Stomach (tissue), 4 donors: ENCODE results near the gene METAP1.

Experiments used
- EP300 ChIP-seq: sonication (generic); formaldehyde crosslinking; IDR thresholded peaks from one replicate; pipeline ENCODE4 v1.6.1; 2017; ENCODE audit warnings: antibody characterized with exemption
- POLR2A ChIP-seq, 4 donors: fragments of 450-650 bp; IDR thresholded peaks; one replicate each; pipeline ENCODE4 v1.6.1; 2016; ENCODE audit warnings: antibody characterized with exemption in 4 of 4, control low read depth in 2 of 4, mild to moderate bottlenecking in 1 of 4, moderate library complexity in 1 of 4
- POLR2AphosphoS5 ChIP-seq, 3 donors: sonication (generic); formaldehyde crosslinking; IDR thresholded peaks; one replicate each; pipeline ENCODE4 v1.6.1; 2016; ENCODE audit warnings: antibody characterized with exemption in 3 of 3
- TF ChIP-seq, protein P1 (sequence below), 7 experiments: fragments of 450-650 bp in 4 of 7; fragments of 200-600 bp in 3 of 7; sonication (generic) in 3 of 7; IDR thresholded peaks; one replicate each; pipeline ENCODE4 v1.5.1; 2016 to 2019; ENCODE audit warnings: antibody characterized with exemption in 7 of 7, control low read depth in 2 of 7, mild to moderate bottlenecking in 1 of 7

DNA sequence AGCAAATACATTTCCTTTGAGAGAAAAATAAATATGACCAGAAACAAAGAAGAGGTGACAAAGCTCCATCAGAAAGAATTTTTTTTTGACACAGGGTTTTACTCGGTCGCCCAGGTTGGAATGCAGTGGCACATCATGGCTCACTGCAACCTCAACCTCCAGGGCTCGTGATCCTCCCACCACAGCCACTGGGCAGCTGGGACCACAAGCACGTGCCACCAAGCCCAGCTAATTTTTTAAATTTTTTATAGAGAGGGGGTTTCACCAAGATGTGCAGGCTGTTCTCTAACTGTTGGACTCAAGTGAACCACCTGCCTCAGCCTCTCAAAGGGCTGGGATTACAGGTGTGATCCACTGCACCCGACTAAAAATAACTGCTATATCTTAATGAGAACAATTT lies 82.8 kb downstream of the METAP1 start:
- TF ChIP-seq, protein P1, sequence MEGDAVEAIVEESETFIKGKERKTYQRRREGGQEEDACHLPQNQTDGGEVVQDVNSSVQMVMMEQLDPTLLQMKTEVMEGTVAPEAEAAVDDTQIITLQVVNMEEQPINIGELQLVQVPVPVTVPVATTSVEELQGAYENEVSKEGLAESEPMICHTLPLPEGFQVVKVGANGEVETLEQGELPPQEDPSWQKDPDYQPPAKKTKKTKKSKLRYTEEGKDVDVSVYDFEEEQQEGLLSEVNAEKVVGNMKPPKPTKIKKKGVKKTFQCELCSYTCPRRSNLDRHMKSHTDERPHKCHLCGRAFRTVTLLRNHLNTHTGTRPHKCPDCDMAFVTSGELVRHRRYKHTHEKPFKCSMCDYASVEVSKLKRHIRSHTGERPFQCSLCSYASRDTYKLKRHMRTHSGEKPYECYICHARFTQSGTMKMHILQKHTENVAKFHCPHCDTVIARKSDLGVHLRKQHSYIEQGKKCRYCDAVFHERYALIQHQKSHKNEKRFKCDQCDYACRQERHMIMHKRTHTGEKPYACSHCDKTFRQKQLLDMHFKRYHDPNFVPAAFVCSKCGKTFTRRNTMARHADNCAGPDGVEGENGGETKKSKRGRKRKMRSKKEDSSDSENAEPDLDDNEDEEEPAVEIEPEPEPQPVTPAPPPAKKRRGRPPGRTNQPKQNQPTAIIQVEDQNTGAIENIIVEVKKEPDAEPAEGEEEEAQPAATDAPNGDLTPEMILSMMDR (IDR thresholded peaks at IDR 0.05), result no peak
- TF ChIP-seq POLR2A (IDR thresholded peaks at IDR 0.05) (no peak), EP300 (no peak), POLR2AphosphoS5 (IDR thresholded peaks at IDR 0.05) (no peak)
